OCI-LY7 (cell line): ENCODE results near the gene SERTAD1. TPM values are rescaled to one million over a fixed set of nuclear protein-coding genes. Genes with fewer than 3 reads are reported as not detected.

Experiments
- BruUV-seq: library from RNA; stranded (reverse); fragments of 400-500 nt; replicated peaks from 2 replicates; lab custom pipeline; 2021; lab: Mats Ljungman, UMichigan
- CTCF ChIA-PET: fragments of 300-600 bp; sonication (Branson Sonifier 250); formaldehyde crosslinking; loops from one replicate; lab custom pipeline; 2022; ENCODE audit warnings: antibody characterized with exemption; ENCODE audit not compliant: unreplicated experiment; lab: Charles Lee
- POLR2A ChIA-PET: fragments of 300-600 bp; sonication (Branson Sonifier 250); formaldehyde crosslinking; loops from one replicate; lab custom pipeline; 2022; ENCODE audit warnings: antibody characterized with exemption; lab: Charles Lee
- DNase-seq: peaks from one replicate; pipeline ENCODE4 v3.0.0-alpha.2; 2015; ENCODE audit warnings: low spot score
- H2AFZ ChIP-seq: fragments of 200-600 bp; sonication (generic), shearing (Covaris generic); 2 replicates; pipeline ENCODE4 v1.6.1; 2014; ENCODE audit warnings: mild to moderate bottlenecking, antibody characterized with exemption, low read length, moderate library complexity
- H3K27ac ChIP-seq: fragments of 200-600 bp; sonication (generic); 2 replicates; pipeline ENCODE4 v1.5.1; 2014; ENCODE audit warnings: mixed run types, low read depth, mild to moderate bottlenecking, moderate library complexity, low read length, inconsistent platforms; ENCODE audit not compliant: poor library complexity, severe bottlenecking
- H3K36me3 ChIP-seq: fragments of 200-600 bp; sonication (generic); 2 replicates; pipeline ENCODE4 v1.6.1; 2014; ENCODE audit warnings: mild to moderate bottlenecking, antibody characterized with exemption, low read length, moderate library complexity, mixed read lengths; ENCODE audit not compliant: insufficient read depth
- H3K4me1 ChIP-seq: fragments of 200-600 bp; sonication (generic); 2 replicates; pipeline ENCODE4 v1.5.1; 2014; ENCODE audit warnings: mild to moderate bottlenecking, low read length; ENCODE audit not compliant: insufficient read depth, poor library complexity, severe bottlenecking
- H3K4me2 ChIP-seq: fragments of 200-600 bp; sonication (generic); 2 replicates; pipeline ENCODE4 v1.6.1; 2014; ENCODE audit warnings: mild to moderate bottlenecking, low read length
- H3K4me3 ChIP-seq: fragments of 200-600 bp; sonication (generic); 2 replicates; pipeline ENCODE4 v1.5.1; 2014; ENCODE audit warnings: mild to moderate bottlenecking, low read depth, low read length; ENCODE audit not compliant: poor library complexity, severe bottlenecking
- H3K79me2 ChIP-seq: fragments of 200-600 bp; sonication (generic); 2 replicates; pipeline ENCODE4 v1.6.1; 2016; ENCODE audit warnings: low read depth, mild to moderate bottlenecking, low read length, moderate library complexity, mixed read lengths; ENCODE audit not compliant: insufficient read depth
- H3K9me2 ChIP-seq: fragments of 200-600 bp; sonication (generic); 2 replicates; pipeline ENCODE4 v1.6.1; 2016; ENCODE audit warnings: mild to moderate bottlenecking, low read length, mixed read lengths; ENCODE audit not compliant: insufficient read depth
- H3K9me3 ChIP-seq: fragments of 200-600 bp; sonication (generic); 2 replicates; pipeline ENCODE4 v1.6.1; 2014; ENCODE audit warnings: mild to moderate bottlenecking, mixed run types, low read length, mixed read lengths
- H4K20me1 ChIP-seq: fragments of 200-600 bp; sonication (generic); 2 replicates; pipeline ENCODE4 v1.6.1; 2014; ENCODE audit warnings: mild to moderate bottlenecking, antibody characterized with exemption, low read length, moderate library complexity, mixed read lengths; ENCODE audit not compliant: insufficient read depth
- EZH2phosphoT487 ChIP-seq: fragments of 200-600 bp; sonication (generic); IDR thresholded peaks from 2 replicates; pipeline ENCODE4 v1.6.1; 2018; ENCODE audit warnings: low read depth, borderline replicate concordance, mild to moderate bottlenecking, mixed run types, antibody characterized with exemption, low read length, moderate library complexity, mixed read lengths
- intact Hi-C: fragments of 100-400 bp; cut with micrococcal nuclease; formaldehyde crosslinking; loops from one replicate; pipeline ENCODE4 v1.10.0; 2022; ENCODE audit not compliant: unreplicated experiment
- total RNA-seq, 2 experiments: library from RNA; depleted of rRNA in 1 of 2; stranded (reverse); fragments of >200 nt in 1 of 2; shearing (Covaris generic) in 1 of 2; gene quantifications; 2 replicates each; pipeline ENCODE4 v1.2.3, GENCODE V29; 2014 to 2022
- TF ChIP-seq, protein P1 (sequence below): fragments of 200-600 bp; sonication (generic); conservative IDR thresholded peaks from 2 replicates; pipeline ENCODE4 v1.5.1; 2014; ENCODE audit warnings: mild to moderate bottlenecking, antibody characterized with exemption, low read length, moderate library complexity, mixed read lengths

Gene SERTAD1
- total RNA-seq, 2 experiments from 2014 or later = 5.7 to 6.1 TPM

DNA sequence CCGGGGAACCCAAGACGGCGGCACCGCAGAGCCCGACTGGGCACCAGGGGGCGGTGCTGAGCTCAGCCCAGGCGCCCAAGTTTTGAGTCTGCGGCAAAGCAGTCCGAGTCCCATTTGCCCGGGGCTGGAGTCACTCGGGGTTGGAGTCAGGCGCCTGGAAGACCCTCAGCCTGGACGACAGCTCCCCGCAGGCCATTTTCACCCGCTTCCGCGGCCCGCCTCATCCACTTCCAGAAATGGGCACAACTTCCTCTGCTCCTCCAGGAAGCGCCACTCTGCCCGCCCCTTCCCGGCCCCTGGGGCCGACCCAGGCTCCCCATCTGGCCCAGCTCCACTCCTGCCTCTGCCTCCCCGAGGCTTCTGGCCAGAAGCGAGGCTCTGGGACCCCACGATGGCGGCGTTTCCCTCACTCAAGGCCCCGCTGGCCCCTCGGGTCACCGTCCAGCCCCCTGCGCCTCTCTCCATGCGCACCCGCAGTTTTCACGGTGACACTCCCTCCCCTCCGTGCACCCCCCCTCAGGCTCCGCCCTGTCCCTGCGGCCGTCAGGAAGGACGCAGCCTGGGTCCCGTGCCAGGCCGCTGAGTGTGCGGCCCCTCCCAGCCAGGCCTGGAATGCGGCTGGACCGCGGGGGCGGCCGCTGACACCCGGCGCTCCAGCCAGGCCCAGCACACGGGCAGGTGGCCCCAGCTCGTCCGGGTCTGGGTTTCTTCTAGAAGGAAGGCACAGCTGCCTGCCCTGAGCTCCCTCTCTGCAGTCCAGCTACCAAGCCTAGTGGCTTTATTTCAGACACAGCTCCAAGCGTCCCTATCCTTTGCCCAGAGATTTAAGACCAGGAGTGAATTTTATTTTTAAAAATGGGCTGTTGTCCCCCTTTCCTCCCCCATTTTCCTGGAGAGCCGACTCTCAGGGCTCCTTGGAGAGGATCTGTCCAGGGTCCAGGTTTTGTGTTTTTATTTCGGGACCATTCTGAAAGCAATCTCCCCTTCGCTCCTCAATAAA lies 4.7 kb downstream of the SERTAD1 start:
- H2AFZ ChIP-seq = peak overlapping the region; percentile 59; the same call in 1 of the 2 replicates
- ChIA-PET CTCF (interaction anchor here (1.2 kb wide), 1 partner anchor 10 kb away, joined by 10 read pairs; no protein-coding TSS in a partner anchor), POLR2A (interaction anchor here (0.6 to 1.5 kb wide), 7 partner anchors 8 to 64 kb away, joined by 3 to 7 read pairs (median 4); no protein-coding TSS in a partner anchor)
- peak; percentile 84 for DNase-seq
- H3K27ac ChIP-seq = peak overlapping the region; percentile 49
- H3K79me2 ChIP-seq = peaks cover 11% of the 10 kb centered on the region; the same call in 1 of the 2 replicates
- H3K9me2 ChIP-seq = no peaks in the 10 kb centered on the region
- no peaks in the 10 kb centered on the region for H4K20me1 ChIP-seq
- H3K4me1 ChIP-seq = peaks cover 30% of the 10 kb centered on the region
- H3K36me3 ChIP-seq = peaks cover 10% of the 10 kb centered on the region; the same call in 1 of the 2 replicates
- intact Hi-C loops = loop anchor here (1.0 to 10.0 kb wide), 3 partner anchors 23 to 136 kb away; partner anchors contain the start of genes AKT2, BLVRB and SERTAD3
- peak overlapping the region; percentile 69 for H3K4me3 ChIP-seq
- H3K9me3 ChIP-seq = no peaks in the 10 kb centered on the region
- no TSS peak for BruUV-seq
- H3K4me2 ChIP-seq = peak overlapping the region; percentile 93
- TF ChIP-seq, protein P1, sequence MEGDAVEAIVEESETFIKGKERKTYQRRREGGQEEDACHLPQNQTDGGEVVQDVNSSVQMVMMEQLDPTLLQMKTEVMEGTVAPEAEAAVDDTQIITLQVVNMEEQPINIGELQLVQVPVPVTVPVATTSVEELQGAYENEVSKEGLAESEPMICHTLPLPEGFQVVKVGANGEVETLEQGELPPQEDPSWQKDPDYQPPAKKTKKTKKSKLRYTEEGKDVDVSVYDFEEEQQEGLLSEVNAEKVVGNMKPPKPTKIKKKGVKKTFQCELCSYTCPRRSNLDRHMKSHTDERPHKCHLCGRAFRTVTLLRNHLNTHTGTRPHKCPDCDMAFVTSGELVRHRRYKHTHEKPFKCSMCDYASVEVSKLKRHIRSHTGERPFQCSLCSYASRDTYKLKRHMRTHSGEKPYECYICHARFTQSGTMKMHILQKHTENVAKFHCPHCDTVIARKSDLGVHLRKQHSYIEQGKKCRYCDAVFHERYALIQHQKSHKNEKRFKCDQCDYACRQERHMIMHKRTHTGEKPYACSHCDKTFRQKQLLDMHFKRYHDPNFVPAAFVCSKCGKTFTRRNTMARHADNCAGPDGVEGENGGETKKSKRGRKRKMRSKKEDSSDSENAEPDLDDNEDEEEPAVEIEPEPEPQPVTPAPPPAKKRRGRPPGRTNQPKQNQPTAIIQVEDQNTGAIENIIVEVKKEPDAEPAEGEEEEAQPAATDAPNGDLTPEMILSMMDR = peak; percentile 95
- TF ChIP-seq EZH2phosphoT487 = no peak

DNA sequence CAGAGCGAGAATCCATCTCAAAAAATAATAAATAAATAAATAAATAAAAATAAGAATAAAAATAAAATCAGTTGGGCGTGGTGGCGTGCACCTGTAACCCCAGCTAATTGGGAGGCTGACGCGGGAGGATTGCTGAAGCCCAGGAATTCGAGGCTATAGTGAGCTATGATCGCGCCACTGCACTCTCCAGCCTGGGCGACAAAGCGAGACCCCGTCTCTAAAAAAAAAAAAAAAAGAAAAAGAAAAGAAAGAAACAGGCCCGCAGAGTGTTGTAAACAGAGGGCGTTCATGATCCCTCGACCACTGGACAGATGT lies 5.4 kb downstream of the SERTAD1 start:
- DNase-seq = no peak
- intact Hi-C loops = loop anchor here (1.0 to 10.0 kb wide), 3 partner anchors 24 to 136 kb away; partner anchors contain the start of genes AKT2, BLVRB and SERTAD3
- no peak overlapping the region for H3K27ac ChIP-seq
- CTCF ChIA-PET = interaction anchor here (0.5 to 1.2 kb wide), 2 partner anchors 10 to 38 kb away, joined by 3 to 10 read pairs; no protein-coding TSS in a partner anchor
- TF ChIP-seq, protein P1 = no peak
- no peak for TF ChIP-seq EZH2phosphoT487
- H2AFZ ChIP-seq = peak overlapping the region; percentile 59; the same call in 1 of the 2 replicates
- peaks cover 31% of the 10 kb centered on the region for H3K4me1 ChIP-seq
- no peaks in the 10 kb centered on the region for H3K9me3 ChIP-seq
- H3K79me2 ChIP-seq = peaks cover 11% of the 10 kb centered on the region; the same call in 1 of the 2 replicates
- H3K9me2 ChIP-seq = no peaks in the 10 kb centered on the region
- H3K36me3 ChIP-seq = peaks cover 10% of the 10 kb centered on the region; the same call in 1 of the 2 replicates
- H3K4me3 ChIP-seq = peak overlapping the region; percentile 69
- H3K4me2 ChIP-seq = peak overlapping the region; percentile 93
- POLR2A ChIA-PET = interaction anchor here (0.6 to 1.5 kb wide), 6 partner anchors 9 to 64 kb away, joined by 3 to 7 read pairs (median 4); no protein-coding TSS in a partner anchor
- no TSS peak for BruUV-seq
- H4K20me1 ChIP-seq = no peaks in the 10 kb centered on the region
